GM11168 (cell line): ENCODE results near the gene SLC29A2.
"Not testable (repeated sequence)": the region's sequence is repeated elsewhere in the genome, so short reads cannot be mapped to it uniquely, and the experiment has no call there.

Experiments used
- in situ Hi-C: fragments of 300-500 bp; cut with MboI; formaldehyde crosslinking; loops from one replicate; pipeline ENCODE4 v1.12.0; 2022; ENCODE audit warnings: low sequenced_read_pairs; ENCODE audit not compliant: unreplicated experiment

The SLC29A2 gene

DNA sequence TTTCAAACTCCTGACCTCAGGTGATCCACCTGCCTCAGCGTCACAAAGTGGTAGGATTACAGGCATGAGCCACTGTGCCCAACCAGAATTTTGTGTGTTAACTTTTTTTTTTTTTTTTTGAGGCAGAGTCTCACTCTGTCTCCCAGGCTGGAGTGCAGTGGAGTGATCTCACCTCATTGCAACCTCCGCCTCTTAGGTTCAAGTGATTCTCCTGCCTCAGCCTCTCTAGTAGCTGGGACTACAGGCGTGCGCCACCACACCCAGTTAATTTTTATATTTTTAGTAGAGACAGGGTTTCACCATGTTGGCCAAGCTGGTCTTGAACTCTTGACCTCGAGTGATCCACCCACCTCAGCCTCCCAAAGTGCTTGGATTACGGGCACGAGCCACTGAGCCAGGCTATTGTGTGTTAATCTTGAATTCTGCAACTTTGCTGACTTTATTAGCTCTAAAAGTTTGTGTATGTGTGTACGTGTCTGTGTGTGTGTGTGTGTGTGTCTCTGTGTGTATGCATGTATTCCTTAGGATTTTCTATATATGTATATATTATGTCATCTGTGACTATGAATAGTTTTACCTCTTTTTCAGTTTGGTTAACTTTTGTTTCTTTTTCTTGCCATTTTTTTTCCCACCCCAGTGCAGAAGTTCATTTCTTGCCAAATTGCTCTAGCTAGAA lies 20.9 kb downstream of the SLC29A2 start:
- in situ Hi-C loops: not testable (repeated sequence)

DNA sequence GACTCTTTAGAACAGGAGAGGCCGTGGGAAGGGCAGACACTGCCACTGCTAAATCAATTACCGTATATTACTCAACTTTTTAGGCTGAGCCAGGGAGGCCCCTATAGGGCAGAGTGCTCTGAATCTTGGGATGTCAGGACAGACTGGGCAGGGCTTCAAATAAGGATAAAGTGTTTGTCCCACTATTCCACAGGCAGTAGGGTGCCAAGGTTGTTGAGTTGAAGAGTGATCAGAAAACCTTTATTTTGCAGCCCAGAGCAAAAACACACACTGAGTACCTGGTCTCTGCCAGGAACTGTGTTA lies 22.5 kb downstream of the SLC29A2 start:
- in situ Hi-C loops: no loop called here

DNA sequence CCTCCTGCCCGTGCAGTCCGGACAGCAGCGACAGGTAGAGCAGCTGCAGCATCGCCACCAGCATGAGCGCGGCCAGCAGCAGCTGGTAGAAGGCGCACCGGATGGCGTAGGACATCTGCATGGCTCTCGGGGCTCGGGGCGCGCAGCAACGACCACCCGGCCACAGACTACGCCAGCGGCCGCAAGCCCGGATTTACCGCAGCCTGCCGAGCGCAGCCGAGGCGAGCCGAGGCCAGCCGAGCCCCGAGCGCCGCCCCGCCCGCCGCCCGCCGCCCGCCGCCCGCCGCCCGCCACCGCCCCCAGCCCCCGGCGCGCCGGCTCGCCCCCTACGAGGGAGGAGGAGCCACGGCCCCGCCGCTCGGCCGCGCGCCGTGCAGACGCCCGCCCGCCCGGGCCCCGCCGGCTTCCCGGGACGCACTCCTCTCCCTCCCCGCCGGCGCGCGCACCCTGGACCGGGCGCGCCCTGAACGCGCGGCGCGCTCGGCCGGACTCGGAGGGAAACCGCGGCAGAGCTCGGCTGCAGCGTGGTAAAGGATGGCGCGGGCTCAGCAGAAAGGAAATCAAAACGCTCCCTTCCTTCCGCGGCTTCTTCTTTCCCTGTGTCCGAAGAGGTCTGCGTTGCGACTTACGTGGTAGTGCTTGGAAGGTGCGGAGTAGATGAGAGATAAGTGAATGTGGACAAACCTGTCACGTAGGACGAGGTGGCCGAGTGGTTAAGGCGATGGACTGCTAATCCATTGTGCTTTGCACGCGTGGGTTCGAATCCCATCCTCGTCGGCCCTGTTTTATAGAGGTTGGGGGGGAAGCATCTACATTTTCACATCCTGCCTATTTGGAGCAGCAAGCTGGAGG lies 23.9 kb downstream of the SLC29A2 start, which contains the start of gene B4GAT1:
TSS of gene B4GAT1 (minus strand) at position 205 of the 852 bp plus-strand sequence. CDS start at position 121, 84 bp downstream.
- in situ Hi-C loops: no loop called here

DNA sequence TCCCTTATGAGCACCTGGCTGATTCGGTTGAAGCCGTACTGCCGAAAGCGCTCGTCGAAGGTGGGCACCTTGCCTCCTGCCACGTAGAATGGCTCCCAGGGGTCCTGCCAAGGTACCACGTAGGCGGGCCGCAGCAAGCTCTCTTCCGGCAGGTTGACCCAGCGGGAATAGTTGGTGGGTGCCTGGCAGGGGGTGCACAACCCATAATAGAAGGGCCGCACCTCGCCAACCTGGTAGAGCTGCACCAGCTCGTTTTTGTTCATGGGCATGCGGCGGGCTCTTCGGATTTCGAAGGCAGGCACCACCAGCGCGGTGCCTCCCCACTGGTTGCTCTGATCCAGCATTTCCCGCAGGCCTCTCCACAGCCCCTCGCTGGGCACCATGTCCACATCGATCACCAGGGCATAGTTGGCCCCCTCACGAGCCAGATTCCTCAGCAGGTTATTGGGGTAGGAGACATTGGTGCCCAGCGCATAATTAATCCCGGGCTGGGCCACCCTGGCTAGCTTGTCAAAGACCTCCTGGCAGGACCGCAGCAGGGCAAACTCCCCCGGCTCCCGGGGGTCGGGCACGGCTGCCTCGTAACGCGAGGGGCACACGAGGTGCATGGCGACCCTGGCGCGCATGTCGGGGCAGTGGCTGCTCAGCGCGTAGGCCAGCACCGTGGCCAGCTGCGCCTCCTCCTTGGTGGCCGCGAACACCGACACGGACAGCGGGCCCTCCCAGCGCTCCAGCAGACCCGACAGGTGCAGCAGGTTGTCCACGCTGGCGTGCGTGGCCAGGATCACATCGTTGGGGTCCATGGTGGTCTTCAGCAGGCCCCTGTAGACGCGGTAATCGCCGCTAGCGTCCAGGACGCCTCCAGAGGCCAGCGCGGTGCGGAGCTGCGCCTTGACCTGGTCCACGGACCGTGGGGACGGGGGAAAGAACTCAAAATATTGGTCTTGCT lies 24.8 kb downstream of the SLC29A2 start:
- in situ Hi-C loops: no loop called here

DNA sequence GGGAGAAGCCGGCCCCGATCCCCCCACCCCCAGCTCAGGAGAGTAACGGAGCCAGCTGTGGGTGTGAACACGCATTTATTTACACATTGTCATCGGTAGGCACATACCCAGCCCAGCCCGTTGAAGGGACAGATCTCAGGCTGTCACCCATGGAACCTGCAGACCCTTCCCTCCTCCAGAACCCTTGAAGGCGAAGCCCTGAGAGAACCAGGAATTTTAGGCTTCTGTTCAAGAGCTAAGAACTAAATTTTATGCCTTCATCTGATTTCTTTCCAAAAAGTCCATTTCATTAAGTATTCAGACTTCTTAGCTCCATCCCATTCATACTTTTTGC lies 26.3 kb downstream of the SLC29A2 start:
- in situ Hi-C loops: no loop called here

DNA sequence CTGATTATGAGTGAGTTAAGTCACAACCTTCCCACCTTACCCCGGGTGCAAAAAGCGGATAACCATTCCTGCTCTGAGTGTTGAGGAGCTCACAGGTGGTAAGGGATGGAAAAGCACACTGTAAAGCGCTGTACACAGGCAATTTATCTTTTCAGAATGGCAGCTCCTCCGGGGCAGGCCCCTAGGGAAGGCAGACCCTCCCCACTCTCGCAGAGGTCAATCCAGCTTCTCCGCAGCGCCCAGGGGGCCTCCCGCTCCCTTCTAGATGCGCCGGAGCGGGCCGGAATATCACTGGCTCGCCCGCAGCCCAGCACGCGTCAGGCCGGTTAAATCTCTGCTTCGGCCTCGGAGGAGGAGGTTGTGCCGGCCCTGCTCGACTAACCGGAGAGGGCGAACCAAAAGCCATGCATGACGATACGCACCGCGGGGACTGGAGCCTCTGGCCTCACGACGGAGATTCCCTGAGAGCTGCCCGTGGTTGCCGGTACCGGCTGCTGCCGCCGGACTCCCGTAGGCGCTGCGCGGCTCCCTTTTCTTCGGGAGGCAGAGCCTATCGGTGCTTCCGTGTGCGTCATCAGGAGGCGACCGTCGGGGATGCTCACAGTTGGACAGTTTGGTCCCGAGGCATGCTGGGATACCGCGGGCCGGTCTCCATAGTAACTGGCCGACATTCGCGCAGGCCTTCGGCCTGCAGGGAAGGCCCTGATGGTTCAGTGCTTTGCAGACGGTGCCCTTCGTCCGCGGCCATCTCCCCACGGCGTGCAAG lies 26.8 kb downstream of the SLC29A2 start, which contains the start of gene BRMS1:
TSS of gene BRMS1 (minus strand) at position 555 of the 766 bp plus-strand sequence. CDS start 2,870 bp downstream, outside the sequence.
- in situ Hi-C loops: no loop called here

DNA sequence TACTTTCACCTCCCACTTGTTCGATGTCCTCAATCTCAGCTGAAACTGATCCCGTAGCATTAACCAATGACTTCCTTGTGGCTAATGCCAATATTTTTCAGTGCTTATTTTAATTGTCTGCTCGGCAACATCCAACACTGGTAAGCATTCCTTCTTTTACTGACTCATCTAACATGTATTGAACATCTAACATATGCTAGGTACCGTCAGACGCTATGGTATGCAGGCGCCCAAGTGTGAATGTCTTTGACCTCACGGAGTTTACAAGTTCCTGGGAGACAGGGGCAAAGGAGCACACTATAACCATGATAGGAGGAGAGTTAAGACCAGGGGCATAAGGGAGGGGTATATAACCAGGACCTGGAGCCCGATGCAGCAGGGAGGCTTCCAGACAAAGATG lies 28.4 kb downstream of the SLC29A2 start:
- in situ Hi-C loops: no loop called here

DNA sequence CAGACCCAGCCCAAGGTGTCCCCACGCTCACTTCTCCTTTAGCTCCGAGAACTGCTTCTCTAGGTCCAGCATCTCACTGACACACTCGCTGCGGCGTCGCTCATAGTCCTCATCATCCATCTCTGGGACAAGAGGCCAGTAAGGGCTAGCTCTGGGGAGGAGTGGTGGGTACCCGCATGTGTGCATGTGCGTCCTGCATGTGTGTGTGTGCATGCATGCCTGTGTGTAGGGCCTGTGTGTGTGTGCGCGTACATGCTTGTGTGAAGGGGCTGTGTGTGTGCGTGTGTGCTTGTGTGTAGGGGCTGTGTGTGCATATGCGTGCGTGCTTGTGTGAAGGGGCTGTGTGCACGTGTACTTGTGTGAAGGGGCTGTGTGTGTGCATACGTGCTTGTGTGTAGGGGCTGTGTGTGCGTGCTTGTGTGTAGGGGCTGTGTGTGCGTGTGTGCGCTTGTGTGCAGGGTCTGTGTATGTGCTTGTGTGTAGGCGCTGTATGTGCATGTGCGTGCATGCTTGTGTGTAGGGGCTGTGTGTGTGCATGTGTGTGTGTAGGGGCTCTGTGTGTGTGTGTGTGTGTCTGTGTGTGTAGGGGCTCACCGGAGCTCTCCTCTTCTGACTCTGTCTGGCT lies 29.9 kb downstream of the SLC29A2 start:
- in situ Hi-C loops: no loop called here

DNA sequence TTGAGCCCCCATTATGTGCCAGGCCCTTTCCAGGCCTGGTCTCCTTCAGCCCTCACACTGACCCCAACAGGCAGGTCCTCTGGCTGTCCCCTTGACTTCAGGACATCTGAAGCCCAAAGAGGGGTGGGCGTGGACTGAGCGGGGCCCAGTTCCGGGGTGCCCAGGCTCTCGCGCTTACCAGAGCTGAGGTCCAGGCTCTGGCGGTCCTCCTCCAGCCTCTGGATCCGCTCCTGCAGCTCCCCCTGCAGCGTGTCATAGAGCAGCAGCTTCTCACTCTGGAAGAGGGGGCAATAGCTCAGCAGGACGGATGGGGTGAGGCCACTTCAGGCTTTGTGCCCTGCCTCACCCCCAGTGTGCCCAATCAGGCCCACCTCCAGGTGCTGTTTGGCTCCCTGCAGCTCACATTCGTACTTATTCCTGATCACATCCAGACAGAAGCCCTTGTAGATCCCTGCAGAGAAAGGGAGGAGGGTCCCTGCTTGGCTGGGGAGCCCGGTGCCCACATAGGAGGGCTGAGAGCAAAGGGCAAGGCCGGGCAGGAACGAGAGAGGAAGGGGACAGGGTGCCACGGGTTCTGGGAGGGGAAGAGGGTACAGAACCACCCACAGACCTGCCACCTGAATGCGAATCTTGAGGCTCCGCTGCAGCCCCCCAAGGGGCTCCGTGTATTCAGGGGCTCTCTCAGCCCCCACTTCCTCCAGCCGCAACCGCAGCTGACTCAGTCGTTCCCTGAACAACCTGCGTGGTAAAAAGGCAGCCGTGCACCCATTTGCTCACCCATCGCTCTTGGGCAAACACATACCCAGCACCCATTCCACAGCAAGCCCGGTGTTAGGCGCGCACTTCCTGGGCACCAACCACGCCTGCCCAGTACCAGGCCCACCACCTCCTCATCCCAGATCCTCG lies 30.7 kb downstream of the SLC29A2 start:
- in situ Hi-C loops: no loop called here

DNA sequence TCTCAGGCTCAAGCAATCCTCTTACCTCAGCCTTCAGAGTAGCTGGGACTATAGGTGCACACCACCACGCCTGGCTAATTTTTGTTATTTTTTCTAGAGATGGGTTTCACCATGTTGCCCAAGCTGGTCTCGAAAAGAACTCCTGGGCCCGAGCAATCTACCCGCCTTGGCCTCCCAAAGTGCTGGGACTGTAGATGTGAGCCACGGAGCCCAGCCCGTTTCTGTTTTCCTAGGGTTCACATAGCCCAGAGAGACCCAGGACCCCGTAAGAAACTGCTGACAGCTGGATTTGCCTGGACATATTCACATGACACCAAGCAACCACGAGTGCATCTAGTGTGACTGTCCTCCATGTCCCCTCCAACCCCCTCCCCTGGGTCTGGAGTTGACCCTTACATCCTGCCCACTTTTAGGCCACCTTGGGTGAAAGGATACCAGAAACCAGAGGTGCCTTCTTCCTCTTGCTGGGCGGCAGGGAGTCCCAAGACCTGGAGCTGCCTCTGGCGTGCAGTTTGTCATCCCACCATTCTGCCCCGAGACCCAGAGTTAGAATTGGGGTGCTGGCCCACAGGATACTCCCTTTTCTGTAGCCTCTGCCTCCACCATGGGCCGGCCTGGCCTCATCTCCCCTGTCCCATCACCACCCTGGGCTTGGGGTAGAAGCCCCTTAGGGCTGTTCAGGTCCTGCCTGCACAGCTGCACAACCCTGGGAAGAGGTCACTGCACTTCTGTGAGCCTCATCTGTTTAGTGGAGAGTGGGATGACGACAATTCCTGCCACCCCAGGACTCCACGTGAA lies 31.7 kb downstream of the SLC29A2 start:
- in situ Hi-C loops: no loop called here

DNA sequence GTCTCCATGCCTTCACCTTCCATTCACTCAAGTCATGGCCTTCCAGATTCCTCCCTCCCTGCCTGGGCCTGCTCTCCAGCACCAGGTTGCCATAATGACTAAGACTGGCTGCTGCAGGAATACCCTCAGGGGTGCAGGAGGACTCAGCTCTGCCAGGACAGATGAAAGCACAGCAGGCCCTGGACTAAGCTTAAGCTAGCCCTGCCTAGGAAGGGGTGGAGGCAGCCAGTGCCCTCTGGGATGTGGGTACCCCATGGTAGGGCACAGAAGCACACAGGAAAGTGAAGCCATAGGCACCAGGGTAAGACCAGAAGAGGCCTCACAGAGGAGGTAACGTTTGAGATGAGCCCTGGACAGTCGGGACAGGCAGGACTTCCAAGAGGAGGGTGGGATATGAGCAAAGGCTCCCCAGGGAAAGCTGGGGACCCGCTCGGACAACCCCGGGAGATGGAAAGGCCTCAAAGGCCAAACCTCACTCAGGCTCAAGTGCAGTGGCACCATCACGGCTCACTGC lies 32.3 kb downstream of the SLC29A2 start:
- in situ Hi-C loops: no loop called here

DNA sequence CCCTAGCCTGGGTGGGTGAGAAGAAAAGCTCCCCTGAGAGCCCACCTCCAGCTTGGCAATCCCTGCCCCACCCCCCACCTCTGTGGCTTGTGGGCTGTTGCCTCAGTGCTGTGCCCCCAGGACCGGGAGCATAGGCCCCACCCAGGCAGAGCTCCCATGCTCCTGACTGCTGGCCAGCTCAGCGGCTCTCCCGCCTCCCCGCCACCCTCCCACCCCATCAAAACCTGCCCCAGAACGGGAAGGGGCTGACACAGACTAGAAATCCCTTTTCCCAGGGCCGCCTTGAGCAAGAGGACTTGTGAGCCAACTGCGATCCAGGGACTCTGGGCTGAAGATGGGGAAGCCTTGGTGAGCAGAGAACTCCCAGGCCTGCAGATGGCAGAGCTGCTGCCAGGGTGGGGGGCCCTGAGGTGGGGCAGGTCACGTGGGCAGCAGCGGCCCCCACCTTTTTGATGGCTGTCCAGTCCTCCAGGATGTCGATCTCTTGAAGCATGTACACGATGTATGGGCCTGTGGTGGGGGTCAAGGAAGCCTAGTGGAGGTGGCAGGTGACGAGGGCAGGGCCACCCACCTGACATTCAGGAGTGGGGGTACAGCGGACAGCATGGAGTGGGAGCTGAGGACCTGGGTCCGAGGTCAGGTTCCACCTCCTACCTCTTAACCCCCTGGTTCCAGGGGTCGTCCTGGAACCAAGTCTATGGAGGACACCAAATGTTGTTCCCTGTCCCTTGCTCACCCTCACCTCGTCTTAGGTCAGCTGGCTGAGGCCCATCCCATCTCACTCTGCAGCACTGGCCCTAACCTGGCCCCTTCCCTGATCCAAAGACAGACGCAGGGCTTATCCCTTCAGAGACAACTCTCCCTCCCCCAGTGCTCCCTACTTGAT lies 33.0 kb downstream of the SLC29A2 start:
- in situ Hi-C loops: no loop called here

DNA sequence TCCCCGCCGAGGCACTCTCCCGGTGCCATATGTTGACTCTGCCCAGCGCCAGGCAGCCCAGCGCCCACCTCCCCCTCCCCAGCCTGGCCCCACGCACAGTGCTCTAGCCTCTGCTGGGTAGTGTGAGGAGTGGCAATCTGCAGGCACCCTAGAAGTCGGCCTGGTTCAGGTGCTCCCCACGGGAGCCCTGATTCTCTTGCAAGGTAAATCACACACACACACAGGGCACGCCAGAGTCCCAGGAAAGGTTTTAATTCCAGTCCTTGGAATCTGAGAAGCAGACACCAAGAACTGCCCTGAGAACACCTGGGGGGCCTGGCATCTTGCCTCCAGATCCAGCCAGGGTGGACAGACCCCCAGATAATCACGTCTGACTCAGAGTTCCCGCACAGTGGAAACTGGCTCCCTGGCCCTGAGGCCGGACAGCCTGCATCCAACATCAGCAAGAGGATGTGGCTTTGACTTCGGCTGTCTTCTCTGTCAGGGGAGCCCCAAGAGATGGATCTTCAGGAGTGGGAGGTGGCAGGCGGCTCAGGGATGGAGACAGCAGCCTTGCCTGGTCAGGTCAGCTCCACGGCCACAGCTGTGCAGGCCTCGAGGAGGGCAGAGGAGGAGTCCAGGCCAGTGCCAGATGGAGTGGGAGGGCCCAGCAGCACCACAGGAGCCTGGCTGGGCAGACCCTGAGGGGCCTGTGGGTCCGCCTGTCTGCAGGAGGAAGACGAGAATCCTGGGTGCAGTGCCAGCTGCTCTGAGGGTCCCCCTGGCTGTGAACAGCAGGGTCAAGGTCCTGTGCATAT lies 34.3 kb downstream of the SLC29A2 start:
- in situ Hi-C loops: no loop called here

DNA sequence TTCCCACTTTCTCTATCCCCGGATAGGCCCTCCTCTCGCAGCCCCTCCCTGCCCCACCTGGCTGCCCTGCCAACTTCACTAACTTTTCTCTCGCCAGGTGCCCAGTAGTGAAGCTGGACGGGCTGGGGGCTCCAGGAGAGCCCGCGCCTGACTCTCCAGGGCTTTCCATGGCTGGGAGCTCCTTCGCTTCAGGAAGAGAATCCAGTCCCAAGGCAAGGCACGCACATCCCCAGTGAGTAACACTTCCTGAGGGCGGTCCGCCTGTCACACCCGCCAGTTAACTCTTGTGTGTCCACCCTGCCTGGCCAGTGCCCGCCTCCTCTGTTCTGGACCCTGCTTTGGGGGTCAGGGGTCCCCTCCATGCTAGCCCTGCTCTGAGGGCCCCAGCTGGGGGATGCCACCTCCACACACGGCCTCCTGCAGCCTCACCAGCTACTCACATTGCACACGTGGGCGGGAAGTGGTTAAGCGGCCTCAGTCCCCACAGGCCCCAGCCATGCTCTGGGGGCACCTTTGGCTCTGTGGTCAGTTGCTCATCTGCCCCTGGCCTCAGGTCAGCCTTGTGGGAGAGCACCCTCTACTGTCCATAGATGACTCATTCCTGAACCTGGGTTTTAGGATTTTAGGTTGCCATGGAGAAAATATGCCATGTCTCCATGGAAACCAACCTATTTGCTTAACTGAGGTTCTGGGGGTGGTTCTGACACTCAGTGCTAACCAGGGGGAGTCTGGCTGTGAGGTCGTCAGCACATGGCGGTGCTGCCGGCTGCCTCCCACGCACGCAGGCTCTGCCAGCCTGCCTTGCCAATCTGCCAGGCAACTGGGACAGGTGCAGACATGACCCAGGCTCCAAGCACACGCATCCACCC lies 35.1 kb downstream of the SLC29A2 start, which contains the start of gene RIN1:
TSS of gene RIN1 (minus strand) at position 201 of the 869 bp plus-strand sequence. CDS start at position 169, 32 bp downstream.
- in situ Hi-C loops: no loop called here
